HG02852 (cell line): Measurements from ENCODE around the gene POU2F3.
A peak's percentile ranks its signal among the peaks of the same experiment; 100 is the strongest.

Experiments
- ATAC-seq: cut with Tn5 transposase; IDR thresholded peaks from one replicate; pipeline ENCODE4 v1.9.1; 2021; ENCODE audit warnings: mild to moderate bottlenecking, moderate library complexity; ENCODE audit not compliant: unreplicated experiment

The POU2F3 gene

DNA sequence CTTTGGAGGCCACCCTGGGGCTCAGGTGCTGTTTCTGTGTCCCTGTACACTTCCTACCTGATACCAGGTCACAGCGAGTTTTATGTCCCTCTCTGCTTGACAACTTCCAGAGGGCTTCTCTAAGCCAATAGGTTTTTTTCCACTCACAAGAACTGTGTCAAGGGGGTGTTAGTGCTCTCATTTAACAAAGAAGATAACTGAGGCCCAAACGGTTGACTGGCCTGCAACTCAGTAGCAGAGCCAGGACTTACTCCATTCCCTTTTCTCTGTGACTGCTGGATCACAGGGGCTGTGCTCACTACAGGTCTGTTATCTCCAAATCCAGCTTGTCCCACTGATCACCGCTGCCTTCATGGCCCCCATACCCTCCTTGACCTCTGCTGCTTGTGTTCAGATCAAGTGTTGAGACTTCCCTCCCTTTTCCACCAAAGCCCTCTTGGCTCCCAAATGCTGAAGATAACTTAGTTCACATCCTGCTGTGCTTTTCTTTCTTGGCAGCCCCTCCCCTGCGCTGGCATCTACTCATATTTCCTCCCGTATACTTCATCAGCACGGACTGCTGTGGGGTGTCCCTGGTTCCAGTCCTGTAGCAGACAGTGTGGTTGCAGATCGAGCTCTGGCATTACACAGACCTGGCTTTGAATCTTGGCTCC lies 41.3 kb downstream of the POU2F3 start:
- no peak for ATAC-seq

DNA sequence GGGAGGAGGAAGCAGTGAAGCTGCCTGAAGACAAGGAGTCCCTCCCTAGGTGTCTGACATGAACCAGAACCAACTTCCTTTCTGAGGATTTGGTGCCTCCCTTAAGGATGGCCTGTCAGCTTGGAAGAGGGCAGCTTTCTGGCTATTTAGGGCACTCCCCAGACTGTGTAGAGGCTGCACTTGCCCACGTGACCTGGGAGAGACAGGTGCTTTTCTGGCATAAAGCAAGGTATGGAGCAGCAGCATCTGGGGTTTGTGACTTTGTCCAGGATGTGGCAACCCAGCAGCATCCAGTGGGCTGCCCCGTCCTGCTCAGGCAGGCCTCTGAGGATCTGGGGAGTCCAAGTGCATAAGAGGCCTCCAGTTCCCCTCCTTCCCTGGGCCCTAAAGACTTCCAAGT lies 43.2 kb downstream of the POU2F3 start:
- no peak for ATAC-seq

DNA sequence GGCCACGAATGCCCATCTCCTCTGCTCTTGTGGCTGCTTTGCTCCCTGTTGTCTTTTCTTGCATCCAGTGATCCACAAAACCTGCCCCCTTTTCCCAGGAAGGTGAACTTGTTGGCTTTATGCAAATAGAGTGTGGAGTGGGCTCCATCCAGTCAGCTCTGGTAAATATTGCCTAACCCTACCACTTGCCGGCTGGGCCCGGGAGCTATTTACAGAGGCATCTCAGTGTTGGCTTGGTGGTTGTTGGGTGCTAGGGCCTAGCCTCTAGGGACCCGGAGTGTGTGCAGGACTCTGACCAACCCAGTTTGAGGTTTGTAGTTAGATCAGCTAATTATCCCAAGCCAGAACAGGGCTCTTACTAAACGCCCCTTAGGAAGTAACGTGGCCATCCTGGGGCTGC lies 44.3 kb downstream of the POU2F3 start:
- no peak for ATAC-seq

DNA sequence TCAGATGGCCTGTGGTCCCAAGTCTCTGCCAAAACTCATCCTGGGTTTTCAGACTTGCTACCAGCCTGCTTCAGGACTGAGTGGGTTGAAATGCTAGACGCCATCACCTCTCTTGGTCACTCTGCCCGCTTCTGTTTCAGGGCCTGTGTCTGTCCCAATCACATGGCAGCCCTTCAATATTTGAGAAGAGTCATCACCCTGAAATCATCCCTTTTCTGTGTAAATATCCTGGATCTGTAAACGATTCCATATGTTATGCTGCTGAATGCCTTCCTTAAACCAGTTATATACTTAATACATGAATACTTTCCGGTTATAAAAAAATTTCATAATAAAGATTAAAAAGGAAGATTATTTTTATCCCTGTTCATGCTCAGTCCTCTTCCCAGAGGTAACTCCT lies 45.3 kb downstream of the POU2F3 start:
- no peak for ATAC-seq

DNA sequence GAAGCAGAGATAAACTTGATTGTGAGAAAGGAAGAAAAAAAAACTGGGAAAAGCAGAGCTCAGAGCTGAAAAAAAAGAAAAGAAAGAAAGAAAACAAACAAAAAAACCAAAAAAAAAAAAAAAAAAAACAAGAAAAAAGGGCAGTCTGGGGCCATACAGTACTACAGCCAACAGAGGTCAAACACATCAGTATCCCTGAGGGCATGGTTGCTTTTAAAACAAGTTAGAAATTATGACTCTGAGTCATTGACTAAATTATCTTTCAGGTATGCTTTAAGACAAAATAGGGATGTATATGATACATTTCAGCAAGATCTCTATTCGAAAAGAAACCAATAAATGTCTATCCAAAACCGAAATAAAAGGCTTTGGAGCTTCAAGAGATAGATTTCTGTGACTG lies 48.1 kb downstream of the POU2F3 start:
- no peak for ATAC-seq

DNA sequence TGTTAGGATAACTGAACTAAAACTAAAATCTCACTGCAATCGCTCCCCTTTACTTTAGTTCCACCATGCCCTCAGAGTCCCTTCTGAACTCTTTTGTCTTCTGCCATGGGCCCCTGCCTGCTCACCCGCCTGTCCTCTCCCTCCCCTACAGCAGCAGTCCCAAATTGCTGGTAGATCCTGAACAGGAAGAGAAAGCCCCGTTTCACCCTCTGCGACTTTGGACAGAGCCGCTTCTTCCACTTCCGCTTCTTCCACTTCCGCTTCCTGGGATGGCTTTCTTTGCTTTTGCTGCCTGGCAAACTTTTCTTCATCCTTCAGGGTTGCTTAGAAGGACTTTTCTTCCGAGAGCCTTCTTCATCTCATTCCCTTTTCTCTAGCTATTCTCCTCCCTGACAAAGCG lies 49.5 kb downstream of the POU2F3 start:
- no peak for ATAC-seq

DNA sequence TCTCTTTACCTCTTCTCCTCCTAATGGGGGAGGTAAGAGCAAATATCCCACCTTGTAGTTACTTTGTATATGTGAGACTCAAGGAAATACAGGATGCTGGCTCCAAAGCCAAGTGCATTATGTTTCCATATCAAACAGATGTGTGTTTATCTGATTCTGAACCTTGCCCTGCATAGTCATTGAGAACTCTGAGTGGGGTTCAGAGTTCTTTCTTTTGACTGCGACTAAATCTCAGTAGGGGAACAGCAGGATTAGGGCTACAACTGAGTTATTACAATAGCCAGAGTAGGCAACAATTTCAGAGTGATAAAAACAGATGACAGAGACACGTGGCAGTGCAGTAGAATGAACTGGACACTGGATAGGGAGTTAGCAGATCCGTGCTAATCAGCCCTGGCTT lies 51.0 kb downstream of the POU2F3 start:
- ATAC-seq: no peak

DNA sequence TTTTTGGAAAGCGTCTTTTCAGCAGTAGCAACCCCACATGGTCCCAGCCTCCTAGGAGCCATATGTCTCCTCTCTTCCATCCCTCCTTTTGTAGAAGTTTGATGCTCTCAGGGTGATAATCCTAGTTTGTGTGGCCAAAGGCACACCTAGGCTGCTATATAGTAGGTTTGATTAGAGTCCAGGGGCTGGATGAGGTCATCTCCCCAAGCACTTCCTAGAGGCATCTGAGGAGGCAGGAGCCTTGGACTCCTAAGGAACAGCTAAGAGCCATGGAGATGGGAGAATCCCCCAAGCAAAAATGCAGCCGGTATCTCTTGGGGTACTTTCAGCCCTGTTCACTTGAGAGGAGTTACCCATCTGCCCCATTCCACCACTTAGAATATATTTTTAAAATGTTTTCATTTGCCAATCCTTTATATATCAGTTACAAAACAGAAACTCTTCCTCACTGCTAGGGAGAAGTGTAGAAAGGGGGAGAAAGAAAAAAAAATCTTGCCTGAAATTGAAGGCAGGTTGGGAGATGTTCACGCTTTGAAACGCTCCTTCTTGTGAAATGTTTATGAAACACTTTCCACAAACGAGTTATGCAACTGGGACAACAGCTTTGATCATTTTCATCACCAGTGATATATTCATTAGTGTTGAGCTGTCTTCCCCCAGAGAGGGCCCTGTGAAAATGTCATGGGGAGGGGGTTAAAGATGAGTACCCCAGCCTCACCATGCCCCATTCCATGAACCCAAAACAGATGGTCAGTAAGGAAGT lies 53.3 kb downstream of the POU2F3 start:
- ATAC-seq: no peak

DNA sequence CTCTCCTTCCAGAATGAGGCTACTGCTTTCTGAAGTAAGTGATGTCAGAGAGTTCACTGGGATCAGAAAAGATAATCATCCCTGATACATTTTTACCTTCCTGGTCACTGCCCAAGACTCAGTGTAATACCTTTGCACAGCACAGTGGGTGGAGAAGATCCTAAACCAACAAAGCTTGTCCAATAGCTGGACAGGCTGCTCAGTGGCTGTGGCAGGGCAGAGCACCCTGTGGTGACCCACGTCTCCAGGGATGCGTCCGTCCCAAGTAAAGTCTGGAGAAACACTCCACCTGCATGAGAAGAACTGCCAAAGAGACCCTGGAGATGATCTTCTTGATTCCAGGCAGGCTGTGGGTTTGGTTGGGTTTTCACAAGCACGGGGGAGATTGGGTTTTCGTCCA lies 54.2 kb downstream of the POU2F3 start:
- ATAC-seq: no peak

DNA sequence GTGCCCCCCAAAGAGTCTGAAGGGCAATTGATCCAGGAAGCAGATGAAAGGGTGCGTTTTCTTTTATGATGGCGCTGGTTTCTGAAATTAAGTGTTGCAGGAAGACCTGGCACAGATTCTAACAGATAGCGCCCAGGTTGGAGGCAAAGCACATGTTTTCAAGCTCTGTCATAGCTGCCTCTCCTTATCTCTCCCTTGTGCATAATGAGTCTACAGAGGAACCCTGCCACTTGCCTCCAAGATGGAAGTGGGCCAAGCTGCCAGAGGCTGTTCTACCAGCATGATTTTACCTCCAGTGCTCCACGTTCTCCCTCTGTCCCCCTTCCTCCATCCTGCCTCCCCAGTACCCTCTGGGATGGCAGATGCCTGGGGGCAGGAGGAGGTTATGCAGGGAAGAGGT lies 55.2 kb downstream of the POU2F3 start:
- ATAC-seq: no peak

DNA sequence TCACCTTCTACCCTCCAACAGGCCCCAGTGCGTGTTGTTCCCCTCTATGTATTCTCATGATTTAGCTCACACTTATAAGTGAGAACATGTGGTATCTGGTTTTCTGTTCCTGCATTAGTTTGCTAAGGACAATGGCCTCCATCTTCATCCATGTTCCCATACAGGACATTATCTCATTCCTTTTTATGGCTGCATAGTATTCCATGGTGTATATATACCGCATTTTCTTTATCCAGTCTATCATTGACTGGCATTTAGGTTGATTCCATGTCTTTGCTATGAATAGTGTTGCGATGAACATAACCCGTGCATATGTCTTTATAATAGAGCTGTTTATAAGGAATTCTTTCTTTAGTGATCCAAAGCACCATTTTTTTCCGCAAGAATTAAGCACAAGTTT lies 56.6 kb downstream of the POU2F3 start:
- ATAC-seq: no peak

DNA sequence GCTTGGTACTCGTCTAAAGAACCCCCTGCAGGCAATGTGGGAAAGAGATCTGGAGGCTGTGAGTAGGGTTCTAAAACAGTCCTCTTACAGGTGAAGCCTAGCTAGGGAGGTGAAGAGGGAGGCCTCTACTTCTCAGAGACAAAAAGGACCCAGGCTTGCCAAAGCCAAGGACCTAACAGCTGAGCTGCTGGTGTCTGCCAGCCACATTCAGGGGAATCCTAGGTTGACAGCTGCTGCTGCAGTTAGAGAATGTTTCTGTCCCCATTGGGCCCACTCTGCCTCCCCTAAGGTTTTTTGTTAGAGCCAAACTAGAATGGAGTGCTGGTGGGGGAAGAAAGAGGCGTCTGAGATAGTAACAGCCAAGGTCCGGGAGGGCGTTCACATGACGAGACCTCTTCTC lies 58.5 kb downstream of the POU2F3 start:
- no peak for ATAC-seq

DNA sequence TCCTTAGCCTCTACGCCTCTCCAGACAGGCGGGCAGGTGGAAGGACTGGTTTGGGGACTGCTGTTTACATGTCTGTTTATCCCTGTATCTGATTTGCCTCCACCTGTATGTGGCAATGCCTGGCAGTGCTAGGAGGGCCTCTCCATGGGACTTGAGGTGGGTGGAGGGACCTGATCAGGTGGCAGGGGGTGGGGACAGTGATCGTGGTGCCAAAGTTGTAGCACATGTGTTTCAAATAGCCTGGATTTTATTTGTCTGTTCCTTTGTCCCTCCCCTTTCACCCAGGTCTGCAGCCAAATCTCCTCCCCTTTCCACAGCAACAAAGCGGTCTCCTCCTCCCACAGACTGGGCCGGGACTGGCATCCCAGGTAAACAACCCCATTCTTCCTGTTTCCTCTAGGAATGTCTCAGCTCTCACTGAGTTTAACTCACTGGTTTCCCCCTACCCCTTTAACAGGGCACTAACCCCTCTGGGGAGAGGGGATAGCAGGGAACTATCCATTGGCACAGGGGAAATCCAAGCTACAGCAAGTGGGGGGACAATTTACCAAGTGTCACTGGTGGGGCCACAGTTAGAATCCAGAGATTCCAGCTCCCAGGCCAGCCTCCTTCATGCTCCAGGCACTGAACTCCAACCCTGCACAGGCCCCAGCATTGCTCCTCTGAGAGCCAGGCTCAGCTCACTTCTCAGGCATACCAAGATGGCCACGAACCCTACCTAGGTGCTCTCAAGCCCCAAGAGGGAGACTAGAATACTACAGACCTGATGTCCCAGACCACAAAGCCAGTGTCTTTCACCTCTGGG lies 62.3 kb downstream of the POU2F3 start:
- ATAC-seq: no peak

DNA sequence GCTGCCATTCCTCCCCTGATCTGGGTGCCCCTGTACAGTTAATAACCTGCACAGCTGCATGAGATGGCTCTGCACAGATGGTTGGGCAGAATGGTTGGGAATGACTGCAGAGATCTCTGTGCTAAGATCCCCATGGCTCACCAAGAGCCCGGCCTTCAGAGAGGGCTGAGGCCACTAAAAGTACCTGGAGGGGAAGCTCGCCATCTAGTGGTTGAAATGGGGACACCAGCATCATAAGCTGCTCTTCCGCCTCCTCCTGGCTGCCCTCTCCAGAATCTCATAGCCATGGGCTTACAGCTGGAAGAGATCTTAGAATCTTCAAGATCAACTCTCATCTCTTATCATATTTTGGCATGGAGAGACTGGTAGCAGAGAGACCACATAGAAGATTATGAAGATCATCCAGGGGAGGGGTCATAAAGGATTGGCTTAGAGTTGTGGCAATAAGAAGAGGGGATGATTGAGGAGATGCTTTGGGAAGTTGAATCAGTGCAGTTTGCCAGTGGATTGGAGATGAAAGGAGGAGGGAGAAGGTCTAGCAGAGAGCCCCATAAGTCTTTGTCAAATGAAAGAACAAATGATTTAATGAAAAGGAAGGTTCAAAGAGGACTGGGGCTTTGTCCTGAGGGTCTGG lies 63.2 kb downstream of the POU2F3 start:
- peak; percentile 78 for ATAC-seq

DNA sequence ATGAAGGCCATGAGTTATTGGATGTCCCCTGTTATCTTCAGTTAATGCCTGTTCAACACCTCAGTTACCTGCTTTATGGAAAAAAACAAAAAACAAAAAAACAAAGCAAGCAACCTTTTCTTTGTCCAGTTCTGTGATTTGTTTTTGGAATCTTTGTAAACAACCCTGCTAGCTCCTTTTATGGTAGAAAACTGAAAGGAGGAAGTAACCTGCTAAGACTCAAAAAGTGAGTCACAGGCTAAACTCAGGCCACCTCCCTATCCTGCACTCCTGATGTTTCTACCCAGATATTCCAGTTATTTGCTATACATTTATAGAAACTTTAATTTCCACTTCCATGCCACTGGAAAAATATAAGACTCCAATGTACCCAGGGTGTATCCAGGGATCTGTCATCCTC lies 64.6 kb downstream of the POU2F3 start:
- no peak for ATAC-seq

DNA sequence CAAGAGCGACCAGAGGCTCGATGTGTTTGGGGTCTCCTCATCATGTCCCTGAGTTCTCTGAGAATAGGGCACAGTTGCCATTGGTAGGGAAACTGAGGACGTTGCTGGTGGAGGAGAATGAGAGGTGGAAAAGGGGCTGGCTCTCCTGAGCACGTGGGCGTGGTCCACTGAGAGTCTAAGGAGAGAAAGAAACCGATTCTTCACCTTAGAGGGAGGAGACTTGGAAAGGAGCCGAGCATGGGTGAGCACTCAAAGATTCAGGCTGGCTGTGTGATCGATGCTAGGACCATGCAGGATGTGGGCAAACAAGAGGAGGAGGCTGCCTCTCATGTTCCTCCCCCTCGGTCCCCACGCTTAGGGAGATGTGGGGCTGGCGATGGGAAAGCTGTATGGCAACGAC lies 65.3 kb downstream of the POU2F3 start:
- ATAC-seq: no peak

DNA sequence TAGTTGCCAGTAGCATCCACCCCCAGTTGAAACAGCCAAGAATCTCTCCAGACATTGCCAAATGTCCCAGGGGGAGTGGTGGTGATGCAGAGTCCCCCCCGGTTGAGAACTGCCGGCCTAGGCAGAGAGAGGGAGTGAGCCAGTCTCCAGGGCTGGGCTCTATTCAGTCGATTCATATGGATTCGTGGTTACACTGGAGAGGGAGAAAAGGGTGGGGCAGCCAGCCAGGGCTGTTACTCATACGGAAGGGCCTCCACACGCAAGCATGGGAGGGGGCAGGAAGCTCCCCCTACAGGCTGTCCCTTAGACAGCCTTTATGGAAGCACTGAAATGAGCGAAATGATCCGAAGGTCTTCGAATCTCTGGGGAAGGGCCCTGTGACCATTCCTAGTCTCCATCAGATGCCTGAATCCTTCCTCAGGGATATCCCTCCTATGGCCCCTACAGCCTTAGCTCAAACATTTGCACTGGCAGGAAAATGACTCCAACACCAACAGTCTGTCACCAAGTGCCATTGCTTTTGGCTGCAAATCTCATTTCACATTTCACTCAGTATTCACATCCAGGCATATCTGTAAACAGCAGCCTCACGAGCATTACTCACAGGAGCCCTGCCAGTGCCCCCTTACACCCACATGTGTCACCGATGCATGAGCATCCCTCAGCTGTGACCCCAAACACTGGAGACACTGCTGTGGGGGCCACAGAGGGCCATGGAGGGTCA lies 66.7 kb downstream of the POU2F3 start:
- no peak for ATAC-seq

DNA sequence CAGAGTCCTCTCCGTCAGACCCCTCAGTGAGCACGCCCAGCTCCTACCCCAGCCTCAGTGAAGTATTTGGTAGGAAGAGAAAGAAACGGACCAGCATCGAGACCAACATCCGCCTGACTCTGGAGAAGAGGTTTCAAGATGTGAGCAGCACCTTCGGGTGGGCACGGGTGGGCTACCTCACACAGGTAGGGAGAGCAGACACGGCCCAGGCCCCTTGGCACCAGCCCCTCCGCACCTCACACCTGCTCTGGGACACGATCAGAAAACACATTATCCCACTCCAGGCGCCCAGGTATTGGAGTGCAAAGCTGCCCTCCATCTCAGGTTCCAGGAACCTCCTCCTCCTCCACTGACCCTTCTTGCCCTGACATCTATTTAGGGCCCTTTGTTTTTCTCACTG lies 67.5 kb downstream of the POU2F3 start:
- ATAC-seq: no peak

DNA sequence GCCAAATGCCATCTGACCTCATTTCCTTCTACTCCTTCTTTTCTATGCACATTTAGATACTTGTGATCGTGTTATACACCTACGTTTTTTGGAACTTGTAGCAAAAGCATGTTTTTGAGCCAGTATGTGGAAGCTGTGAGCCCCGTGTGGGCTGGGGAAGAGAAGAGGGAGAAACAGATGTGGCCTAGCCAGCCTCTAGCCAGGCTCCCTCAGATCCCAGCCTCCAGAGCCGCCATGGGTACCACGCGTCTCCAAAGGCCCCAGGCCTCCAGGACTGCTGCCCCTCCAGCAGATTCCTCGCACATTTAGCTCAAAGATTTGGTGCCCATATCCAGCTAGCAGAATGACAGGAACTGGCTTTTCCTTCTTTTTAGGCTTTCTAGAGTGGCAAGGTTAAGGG lies 68.1 kb downstream of the POU2F3 start:
- ATAC-seq: no peak

DNA sequence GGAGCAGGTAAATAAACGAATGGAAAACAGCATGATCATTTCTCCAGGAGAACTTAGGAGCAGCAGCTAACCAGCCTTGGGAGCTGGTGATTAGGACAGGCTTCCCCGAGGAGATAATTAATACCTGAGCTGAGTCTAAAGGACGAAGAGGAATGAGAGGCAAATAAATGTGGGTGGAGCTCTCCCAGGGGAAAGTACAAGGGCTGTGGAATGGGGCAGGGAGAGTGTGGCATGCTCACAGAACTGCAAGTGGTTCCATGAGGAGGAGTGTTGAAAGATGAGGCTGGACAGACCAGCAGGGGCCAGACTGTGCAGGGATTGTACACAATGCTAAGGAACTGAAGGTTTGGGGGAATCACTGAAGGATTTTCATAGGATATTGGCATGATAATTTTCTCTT lies 70.9 kb downstream of the POU2F3 start:
- no peak for ATAC-seq

DNA sequence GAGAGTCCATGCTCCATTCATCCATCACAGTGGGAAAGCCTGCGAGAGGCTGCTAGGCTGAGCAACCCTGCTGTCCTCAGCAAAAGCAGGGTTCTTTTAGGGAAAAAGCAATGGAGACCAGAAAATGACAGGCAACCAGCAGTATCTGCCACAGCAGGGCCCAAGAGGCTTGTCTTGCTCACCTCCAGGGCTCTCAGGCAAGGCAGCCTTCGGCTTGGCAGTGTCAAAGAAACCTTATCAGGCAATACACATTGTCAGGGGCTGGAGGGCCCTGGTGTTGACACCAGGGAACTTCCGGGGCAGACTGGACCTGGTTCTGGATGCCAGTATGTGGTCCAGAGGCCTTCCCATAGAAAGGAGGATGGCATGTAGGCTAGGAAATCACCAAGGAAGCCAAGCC lies 74.9 kb downstream of the POU2F3 start:
- ATAC-seq: no peak
